ENCODE data around the gene RAPGEF4.

Gene RAPGEF4

DNA sequence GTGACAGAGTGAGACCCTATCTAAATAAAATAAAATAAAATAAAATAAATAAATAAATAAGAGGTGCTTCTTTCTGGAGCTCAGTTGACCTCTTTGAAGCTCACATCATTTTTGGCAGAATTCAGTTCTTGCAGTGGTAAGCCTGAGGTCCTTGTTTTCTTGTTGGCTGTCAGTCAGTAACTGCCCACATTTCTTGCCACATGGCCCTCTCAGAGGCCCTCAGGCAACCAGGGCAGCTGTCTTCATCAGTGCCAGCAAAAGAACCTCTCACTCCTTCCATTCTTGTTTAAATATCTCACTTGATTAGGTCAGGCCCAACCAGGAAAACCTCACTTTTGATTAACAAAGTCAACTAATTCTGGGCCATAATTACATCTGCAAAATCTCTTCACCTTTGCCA, 53.2 kb downstream of the RAPGEF4 start:
- Histone ChIP-seq H3K4me3 (ENCODE audit: low read length, poor library complexity, severe bottlenecking) (no peak overlapping the region), H3K4me1 (ENCODE audit: insufficient read depth, low read length, poor library complexity, severe bottlenecking) (peaks cover 7% of the 10 kb centered on the region), H3K9me2 (replicated peaks; ENCODE audit: low read depth, low read length) (no peaks in the 10 kb centered on the region), H3K27me3 (ENCODE audit: insufficient read depth, low read length, poor library complexity, severe bottlenecking) (no peaks in the 10 kb centered on the region), H3K9ac (ENCODE audit: low read depth, low read length, poor library complexity, severe bottlenecking) (no peak overlapping the region), H3K79me2 (ENCODE audit: insufficient read depth, low read length) (no peaks in the 10 kb centered on the region), H2AFZ (ENCODE audit: low read length) (no peak overlapping the region), H4K20me1 (ENCODE audit: insufficient read depth, low read length, poor library complexity, severe bottlenecking) (no peaks in the 10 kb centered on the region), H3K9me3 (ENCODE audit: insufficient read depth, low read depth, low read length) (no peaks in the 10 kb centered on the region), H3K36me3 (ENCODE audit: insufficient read depth, low read length) (no peaks in the 10 kb centered on the region), H3K4me2 (ENCODE audit: low read depth, low read length, poor library complexity, severe bottlenecking) (no peak overlapping the region), H3F3A (ENCODE audit: low read depth) (no peaks in the 10 kb centered on the region)
- TF ChIP-seq EZH2phosphoT487 (IDR thresholded peaks at IDR 0.05; ENCODE audit: borderline replicate concordance): no peak
- TF ChIP-seq, protein P1, sequence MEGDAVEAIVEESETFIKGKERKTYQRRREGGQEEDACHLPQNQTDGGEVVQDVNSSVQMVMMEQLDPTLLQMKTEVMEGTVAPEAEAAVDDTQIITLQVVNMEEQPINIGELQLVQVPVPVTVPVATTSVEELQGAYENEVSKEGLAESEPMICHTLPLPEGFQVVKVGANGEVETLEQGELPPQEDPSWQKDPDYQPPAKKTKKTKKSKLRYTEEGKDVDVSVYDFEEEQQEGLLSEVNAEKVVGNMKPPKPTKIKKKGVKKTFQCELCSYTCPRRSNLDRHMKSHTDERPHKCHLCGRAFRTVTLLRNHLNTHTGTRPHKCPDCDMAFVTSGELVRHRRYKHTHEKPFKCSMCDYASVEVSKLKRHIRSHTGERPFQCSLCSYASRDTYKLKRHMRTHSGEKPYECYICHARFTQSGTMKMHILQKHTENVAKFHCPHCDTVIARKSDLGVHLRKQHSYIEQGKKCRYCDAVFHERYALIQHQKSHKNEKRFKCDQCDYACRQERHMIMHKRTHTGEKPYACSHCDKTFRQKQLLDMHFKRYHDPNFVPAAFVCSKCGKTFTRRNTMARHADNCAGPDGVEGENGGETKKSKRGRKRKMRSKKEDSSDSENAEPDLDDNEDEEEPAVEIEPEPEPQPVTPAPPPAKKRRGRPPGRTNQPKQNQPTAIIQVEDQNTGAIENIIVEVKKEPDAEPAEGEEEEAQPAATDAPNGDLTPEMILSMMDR (conservative IDR thresholded peaks at IDR 0.05; ENCODE audit: low read length): no peak

DNA sequence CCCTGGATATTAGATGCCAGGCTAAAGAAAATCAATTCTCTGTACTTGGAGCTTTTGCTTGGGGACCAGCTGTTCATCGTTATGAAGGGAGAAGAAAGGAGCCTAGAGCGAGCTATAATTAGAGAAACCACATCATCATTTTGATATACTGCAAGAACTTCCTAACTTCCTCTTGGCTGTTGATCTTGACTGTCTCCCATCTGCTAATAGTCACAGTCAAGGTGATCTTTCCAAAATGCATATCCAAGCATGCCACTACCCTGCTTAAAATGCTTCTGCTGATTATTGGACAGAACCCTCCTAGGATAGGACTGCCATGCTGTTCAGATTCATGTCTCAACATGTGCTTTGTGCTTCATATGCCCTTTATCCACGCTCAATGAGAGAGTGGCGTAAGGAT, 54.8 kb downstream of the RAPGEF4 start:
- Histone ChIP-seq H3K36me3 (ENCODE audit: insufficient read depth, low read length) (no peaks in the 10 kb centered on the region), H4K20me1 (ENCODE audit: insufficient read depth, low read length, poor library complexity, severe bottlenecking) (no peaks in the 10 kb centered on the region), H3K9ac (ENCODE audit: low read depth, low read length, poor library complexity, severe bottlenecking) (no peak overlapping the region), H3K9me3 (ENCODE audit: insufficient read depth, low read depth, low read length) (no peaks in the 10 kb centered on the region), H3K9me2 (replicated peaks; ENCODE audit: low read depth, low read length) (no peaks in the 10 kb centered on the region), H3F3A (ENCODE audit: low read depth) (no peaks in the 10 kb centered on the region), H2AFZ (ENCODE audit: low read length) (no peak overlapping the region), H3K4me3 (ENCODE audit: low read length, poor library complexity, severe bottlenecking) (no peak overlapping the region), H3K4me1 (ENCODE audit: insufficient read depth, low read length, poor library complexity, severe bottlenecking) (peaks cover 7% of the 10 kb centered on the region), H3K4me2 (ENCODE audit: low read depth, low read length, poor library complexity, severe bottlenecking) (no peak overlapping the region), H3K27me3 (ENCODE audit: insufficient read depth, low read length, poor library complexity, severe bottlenecking) (no peaks in the 10 kb centered on the region), H3K79me2 (ENCODE audit: insufficient read depth, low read length) (no peaks in the 10 kb centered on the region)
- TF ChIP-seq EZH2phosphoT487 (IDR thresholded peaks at IDR 0.05; ENCODE audit: borderline replicate concordance): no peak
- TF ChIP-seq, protein P1 (conservative IDR thresholded peaks at IDR 0.05; ENCODE audit: low read length): no peak

DNA sequence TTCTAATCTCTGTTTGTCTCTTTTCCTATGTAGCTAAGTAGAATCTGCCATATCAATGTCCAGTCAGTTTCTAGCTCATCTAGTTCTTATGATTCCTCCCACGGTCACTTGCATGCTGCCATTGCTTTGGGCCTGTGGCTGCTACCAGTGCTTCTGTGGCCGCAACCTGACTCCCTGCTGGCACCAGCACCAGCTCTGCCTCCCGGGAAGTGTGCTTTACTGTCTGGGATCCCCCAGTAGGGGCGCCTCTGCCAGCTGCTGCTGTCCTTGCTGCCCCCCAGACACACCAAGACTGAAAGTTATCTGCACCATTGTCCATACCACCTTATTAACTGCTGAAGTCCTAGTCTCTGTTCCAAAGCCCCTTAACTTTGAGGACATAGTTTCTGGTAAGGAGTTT, 56.3 kb downstream of the RAPGEF4 start:
- Histone ChIP-seq H4K20me1 (ENCODE audit: insufficient read depth, low read length, poor library complexity, severe bottlenecking) (no peaks in the 10 kb centered on the region), H3K4me1 (ENCODE audit: insufficient read depth, low read length, poor library complexity, severe bottlenecking) (peaks cover 7% of the 10 kb centered on the region), H3K9ac (ENCODE audit: low read depth, low read length, poor library complexity, severe bottlenecking) (no peak overlapping the region), H3K36me3 (ENCODE audit: insufficient read depth, low read length) (no peaks in the 10 kb centered on the region), H3K27me3 (ENCODE audit: insufficient read depth, low read length, poor library complexity, severe bottlenecking) (no peaks in the 10 kb centered on the region), H3F3A (ENCODE audit: low read depth) (no peaks in the 10 kb centered on the region), H3K9me3 (ENCODE audit: insufficient read depth, low read depth, low read length) (no peaks in the 10 kb centered on the region), H3K79me2 (ENCODE audit: insufficient read depth, low read length) (no peaks in the 10 kb centered on the region), H2AFZ (ENCODE audit: low read length) (no peak overlapping the region), H3K4me3 (ENCODE audit: low read length, poor library complexity, severe bottlenecking) (no peak overlapping the region), H3K4me2 (ENCODE audit: low read depth, low read length, poor library complexity, severe bottlenecking) (no peak overlapping the region), H3K9me2 (replicated peaks; ENCODE audit: low read depth, low read length) (no peaks in the 10 kb centered on the region)
- TF ChIP-seq, protein P1 (conservative IDR thresholded peaks at IDR 0.05; ENCODE audit: low read length): 0 out of 2 replicates have a peak, but pooled peaks have one; percentile 9
- no peak for TF ChIP-seq EZH2phosphoT487 (IDR thresholded peaks at IDR 0.05; ENCODE audit: borderline replicate concordance)
